Effector CD4-positive, alpha-beta T cell (primary cell): ENCODE data around the gene XRCC3.

ENCODE experiments used
- DNase-seq: peaks from one replicate; pipeline ENCODE4 v3.0.0-alpha.2; 2020

Gene XRCC3

GRCh38 chr14:103738166-103738565 lies 22.9 kb upstream of the XRCC3 start:
- DNase-seq: no peak

- no peak for DNase-seq
Observed at GRCh38 chr14:103737432-103738045, 22.3 kb upstream of the XRCC3 start.

GRCh38 chr14:103736546-103737431 lies 21.5 kb upstream of the XRCC3 start:
- DNase-seq: no peak

- DNase-seq: no peak
Observed at GRCh38 chr14:103735815-103736545, 20.7 kb upstream of the XRCC3 start.

GRCh38 chr14:103735439-103735814 lies 20.2 kb upstream of the XRCC3 start:
- no peak for DNase-seq

GRCh38 chr14:103735022-103735421 lies 19.8 kb upstream of the XRCC3 start:
- no peak for DNase-seq

- DNase-seq: no peak
Observed at GRCh38 chr14:103734081-103734888, 19.0 kb upstream of the XRCC3 start.

- DNase-seq: no peak
Observed at GRCh38 chr14:103733651-103734050, 18.4 kb upstream of the XRCC3 start.

GRCh38 chr14:103732868-103733620 lies 17.8 kb upstream of the XRCC3 start:
- DNase-seq: no peak

- no peak for DNase-seq
Observed at GRCh38 chr14:103731916-103732867, 16.9 kb upstream of the XRCC3 start.

- DNase-seq: no peak
Observed at GRCh38 chr14:103731481-103731880, 16.2 kb upstream of the XRCC3 start.

GRCh38 chr14:103730490-103731035 lies 15.3 kb upstream of the XRCC3 start:
- no peak for DNase-seq

- no peak for DNase-seq
Observed at GRCh38 chr14:103729496-103730448, 14.5 kb upstream of the XRCC3 start.

- DNase-seq: no peak
Observed at GRCh38 chr14:103728721-103729120, 13.5 kb upstream of the XRCC3 start.

- no peak for DNase-seq
Observed at GRCh38 chr14:103728141-103728540, 12.9 kb upstream of the XRCC3 start.

- no peak for DNase-seq
Observed at GRCh38 chr14:103727313-103727980, 12.2 kb upstream of the XRCC3 start.

GRCh38 chr14:103726474-103726873 lies 11.2 kb upstream of the XRCC3 start:
- DNase-seq: no peak

GRCh38 chr14:103725739-103726395 lies 10.6 kb upstream of the XRCC3 start:
- DNase-seq: no peak
